Measurements from ENCODE around the gene MIPOL1. TPM values are rescaled to one million over a fixed set of nuclear protein-coding genes. Genes with fewer than 3 reads are reported as not detected.

Gene MIPOL1
- total and polyA plus RNA-seq, 2 of the 4 experiments (the other 2 are of a cell fraction) = 2.7 to 5.9 TPM

DNA sequence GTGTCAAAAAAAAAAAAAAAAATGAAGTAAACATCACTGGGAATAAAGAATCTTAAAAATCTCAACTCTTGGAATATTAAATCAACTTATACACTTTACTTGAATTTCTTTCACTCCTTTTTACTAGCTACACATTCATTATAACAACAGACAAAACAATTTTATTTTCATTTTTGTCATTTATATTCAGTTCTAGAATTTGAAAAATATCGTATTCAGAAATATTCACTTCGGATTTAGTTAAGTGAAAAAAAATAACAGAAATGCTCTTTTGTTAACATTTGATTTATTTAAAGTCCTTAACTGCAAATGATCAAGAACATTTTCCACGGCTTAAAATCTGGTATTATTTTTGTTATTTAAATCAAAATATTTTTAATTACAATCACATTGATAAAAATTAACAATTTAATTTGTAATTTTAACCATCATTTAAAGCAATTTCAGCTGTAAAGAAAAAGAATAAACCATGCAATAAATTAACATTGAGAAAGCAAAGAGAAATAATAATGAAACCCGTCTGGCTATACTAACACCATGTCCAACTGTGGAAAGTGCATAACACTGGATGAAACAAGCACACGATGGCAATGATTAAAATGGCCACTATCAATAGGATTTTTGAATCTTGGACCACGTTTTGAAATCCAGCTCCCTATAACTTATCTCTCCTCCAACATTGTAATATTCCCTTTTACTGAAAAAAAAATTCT lies 392.1 kb downstream of the MIPOL1 start:
- H2BK20ac ChIP-seq (ENCODE audit: low read depth, low read length) = no peak overlapping the region
- H3K9me1 ChIP-seq (ENCODE audit: insufficient read depth, low read length) = no peaks in the 10 kb centered on the region
- TF ChIP-seq MAFK (IDR thresholded peaks at IDR 0.05; ENCODE audit: low read depth, low read length) = no peak
- no peak for TF ChIP-seq SMC3 (IDR thresholded peaks at IDR 0.05; ENCODE audit: low read depth, low read length)
- no peak for TF ChIP-seq RFX5 (IDR thresholded peaks at IDR 0.05; ENCODE audit: low read depth, low read length)
- no peak for TF ChIP-seq NFE2L2 (IDR thresholded peaks at IDR 0.05; ENCODE audit: low read depth, low read length)
- no peak for TF ChIP-seq CEBPB (IDR thresholded peaks at IDR 0.05; ENCODE audit: low read depth, low read length)
- no peak for TF ChIP-seq MXI1 (IDR thresholded peaks at IDR 0.05; ENCODE audit: borderline replicate concordance, low read depth, low read length)
- TF ChIP-seq POLR2A (IDR thresholded peaks at IDR 0.05; ENCODE audit: low read depth, low read length) = no peak
- no peak for TF ChIP-seq BHLHE40 (IDR thresholded peaks at IDR 0.05; ENCODE audit: low read depth, low read length)
- H4K5ac ChIP-seq (ENCODE audit: low read depth, low read length) = no peak overlapping the region
- no peak overlapping the region for H2AK9ac ChIP-seq (replicated peaks; ENCODE audit: low read depth, low read length, poor library complexity)
- no peak overlapping the region for H2BK120ac ChIP-seq (ENCODE audit: low read depth, low read length)
- in situ Hi-C loops (cut with MboI; ENCODE audit: low sequenced_read_pairs) = loop anchor here (10.0 kb wide), 1 partner anchor 345 kb away; no protein-coding TSS in a partner anchor
- no peak overlapping the region for H3K9ac ChIP-seq (ENCODE audit: low read depth, low read length)
- DNase-seq (no peak), ATAC-seq (ENCODE audit: low read depth) (no peak)
- peaks cover 23% of the 10 kb centered on the region; the same call in 1 of the 2 replicates for H3K9me3 ChIP-seq (ENCODE audit: control insufficient read depth, insufficient read depth, low read length)
- no peak overlapping the region for H2BK5ac ChIP-seq (ENCODE audit: low read depth, low read length, poor library complexity, severe bottlenecking)
- no peak overlapping the region for H3K14ac ChIP-seq (replicated peaks; ENCODE audit: low read depth, low read length)
- BruUV-seq (replicated peaks) = no TSS peak
- H2AK5ac ChIP-seq (ENCODE audit: low read depth, low read length) = no peak overlapping the region
- H3K4ac ChIP-seq (ENCODE audit: low read depth, low read length) = no peak overlapping the region
- no peak overlapping the region for H3K23ac ChIP-seq (ENCODE audit: low read depth, low read length)
- no peak overlapping the region for H3K4me3 ChIP-seq (ENCODE audit: insufficient read depth, low read depth, low read length)
- no CpG with 5 or more reads among the region's 6 CpGs for WGBS, 2 experiments (ENCODE audit: extremely low coverage in 2 of 2, insufficient read length in 1 of 2)
- no peaks in the 10 kb centered on the region; the same call in 1 of the 2 replicates for H3K4me1 ChIP-seq (ENCODE audit: control insufficient read depth, insufficient read depth, low read length)
- no peak overlapping the region for H2BK15ac ChIP-seq (ENCODE audit: low read depth, low read length)
- no peak overlapping the region for H3K56ac ChIP-seq (ENCODE audit: extremely low read depth, insufficient read depth, low read length)
- peaks cover 78% of the 10 kb centered on the region for H3K27me3 ChIP-seq (ENCODE audit: control insufficient read depth, insufficient read depth, low read length)
- H4K8ac ChIP-seq (ENCODE audit: low read depth in 2 of 2, low read length in 2 of 2) = no peak overlapping the region
- no peak overlapping the region for H3K4me2 ChIP-seq (ENCODE audit: low read depth, low read length)
- CTCF ChIA-PET = interaction anchor here (0.7 kb wide), 1 partner anchor 263 kb away, joined by 3 read pairs; no protein-coding TSS in a partner anchor
- no peak overlapping the region for H2AFZ ChIP-seq (replicated peaks; ENCODE audit: low read length, poor library complexity)
- POLR2A ChIA-PET (ENCODE audit: unreplicated experiment) = interaction anchor here (0.7 kb wide), 1 partner anchor 339 kb away, joined by 11 read pairs; no protein-coding TSS in a partner anchor
- no peak overlapping the region for H3K27ac ChIP-seq (ENCODE audit: insufficient read depth, low read length)
- dilution Hi-C loops (cut with HindIII; ENCODE audit: low sequenced_read_pairs, unreplicated experiment) = no loop called here
- no peaks in the 10 kb centered on the region for H3K36me3 ChIP-seq (ENCODE audit: control insufficient read depth, insufficient read depth, low read length)
- intact Hi-C loops (cut with micrococcal nuclease) = no loop called here
- H3K18ac ChIP-seq (ENCODE audit: low read depth, low read length) = no peak overlapping the region
- H4K91ac ChIP-seq (ENCODE audit: insufficient read depth, low read depth, low read length) = no peak overlapping the region
- no peaks in the 10 kb centered on the region for H3K79me1 ChIP-seq (ENCODE audit: low read depth in 1 of 2, low read length in 2 of 2)
- peaks cover 4% of the 10 kb centered on the region; the same call in 1 of the 2 replicates for H4K20me1 ChIP-seq (ENCODE audit: insufficient read depth, low read length)
